Ishikawa (cell line): ENCODE results near the gene SOBP.
A peak's percentile ranks its signal among the peaks of the same experiment; 100 is the strongest.

ENCODE experiments used
- CEBPB ChIP-seq: IDR thresholded peaks from 2 replicates; pipeline ENCODE4 v1.6.1; 2012
- CREB1 ChIP-seq: IDR thresholded peaks from 2 replicates; pipeline ENCODE4 v1.6.1; 2012; ENCODE audit warnings: low read depth
- EGR1 ChIP-seq: IDR thresholded peaks from 2 replicates; pipeline ENCODE4 v1.6.1; 2012
- EP300 ChIP-seq: IDR thresholded peaks from 2 replicates; pipeline ENCODE4 v1.6.1; 2012; ENCODE audit warnings: borderline replicate concordance
- FOXM1 ChIP-seq: IDR thresholded peaks from 2 replicates; pipeline ENCODE4 v1.6.1; 2012; ENCODE audit warnings: low read depth, borderline replicate concordance
- MAX ChIP-seq: IDR thresholded peaks from 2 replicates; pipeline ENCODE4 v1.6.1; 2012
- NFIC ChIP-seq: IDR thresholded peaks from 2 replicates; pipeline ENCODE4 v1.6.1; 2012
- RAD21 ChIP-seq: IDR thresholded peaks from 2 replicates; pipeline ENCODE4 v1.6.1; 2012; ENCODE audit warnings: low read depth
- REST ChIP-seq: IDR thresholded peaks from 2 replicates; pipeline ENCODE4 v1.6.1; 2012; ENCODE audit warnings: low read depth, mild to moderate bottlenecking
- TAF1 ChIP-seq: IDR thresholded peaks from 2 replicates; pipeline ENCODE4 v1.6.1; 2012; ENCODE audit warnings: low read depth, mild to moderate bottlenecking
- TCF12 ChIP-seq: IDR thresholded peaks from 2 replicates; pipeline ENCODE4 v1.6.1; 2012; ENCODE audit warnings: low read depth
- TEAD4 ChIP-seq: IDR thresholded peaks from 2 replicates; pipeline ENCODE4 v1.6.1; 2012
- YY1 ChIP-seq: IDR thresholded peaks from 2 replicates; pipeline ENCODE4 v1.6.1; 2012; ENCODE audit warnings: low read depth
- ZBTB7A ChIP-seq: IDR thresholded peaks from 2 replicates; pipeline ENCODE4 v1.6.1; 2012; ENCODE audit warnings: low read depth
- TF ChIP-seq, protein P1 (sequence below): IDR thresholded peaks from 2 replicates; pipeline ENCODE4 v1.6.1; 2012

SOBP gene

GRCh38 chr6:107660839-107661238 is 170.9 kb downstream of the SOBP start:
- TF ChIP-seq REST, result no peak
- no peak for TF ChIP-seq EGR1
- TF ChIP-seq CEBPB, result no peak
- no peak for TF ChIP-seq TCF12
- TF ChIP-seq EP300, result no peak
- TF ChIP-seq MAX, result no peak
- TF ChIP-seq YY1, result no peak

DNA sequence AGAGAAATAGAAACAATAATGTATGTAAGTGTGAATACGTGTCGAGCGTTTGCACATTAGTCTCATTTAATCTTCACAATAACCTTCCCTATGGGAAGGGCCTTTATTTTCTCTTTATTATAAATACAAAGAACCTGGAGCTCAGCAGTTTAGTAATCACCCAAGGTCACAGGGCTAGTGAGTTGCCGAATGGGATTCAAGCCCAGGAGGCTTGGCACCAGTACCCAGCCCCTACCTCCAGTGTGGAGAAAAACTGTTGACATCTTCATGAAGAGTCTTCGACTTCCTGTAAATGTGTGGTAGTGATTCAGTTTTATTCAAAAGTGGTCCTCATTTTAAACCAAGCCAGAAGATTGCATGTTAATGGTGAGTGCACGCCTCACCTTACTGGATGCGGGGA is 171.4 kb downstream of the SOBP start:
- TF ChIP-seq CREB1 (no peak), NFIC (no peak), CEBPB (no peak), RAD21 (no peak), TCF12 (no peak), ZBTB7A (no peak), MAX (no peak), FOXM1 (no peak), YY1 (no peak)
- TF ChIP-seq, protein P1, sequence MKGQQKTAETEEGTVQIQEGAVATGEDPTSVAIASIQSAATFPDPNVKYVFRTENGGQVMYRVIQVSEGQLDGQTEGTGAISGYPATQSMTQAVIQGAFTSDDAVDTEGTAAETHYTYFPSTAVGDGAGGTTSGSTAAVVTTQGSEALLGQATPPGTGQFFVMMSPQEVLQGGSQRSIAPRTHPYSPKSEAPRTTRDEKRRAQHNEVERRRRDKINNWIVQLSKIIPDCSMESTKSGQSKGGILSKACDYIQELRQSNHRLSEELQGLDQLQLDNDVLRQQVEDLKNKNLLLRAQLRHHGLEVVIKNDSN, result no peak

DNA sequence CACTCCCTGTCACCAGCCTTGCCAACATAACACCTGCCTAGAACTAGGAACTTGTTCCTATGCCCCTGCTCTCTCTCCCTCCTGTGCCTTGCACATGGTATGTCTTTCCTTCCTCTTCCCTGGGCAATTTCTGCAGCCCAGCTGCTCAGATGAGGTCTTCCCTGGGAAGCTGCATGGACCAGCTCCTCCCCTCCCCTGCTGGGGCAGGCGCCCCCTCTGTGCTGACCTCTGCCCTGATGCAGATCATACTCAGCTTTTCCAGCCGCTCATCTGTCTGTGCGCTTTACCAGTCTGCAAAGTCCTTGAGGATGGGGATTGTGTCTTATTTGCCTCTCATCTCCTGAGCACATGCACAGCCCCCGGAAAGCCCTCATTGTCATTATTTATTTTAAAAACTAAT is 172.4 kb downstream of the SOBP start:
- TF ChIP-seq, protein P1, result no peak
- no peak for TF ChIP-seq MAX
- TF ChIP-seq TEAD4, result no peak
- TF ChIP-seq REST, result no peak
- no peak for TF ChIP-seq EGR1
- no peak for TF ChIP-seq TAF1
- TF ChIP-seq CEBPB, result no peak
- TF ChIP-seq TCF12, result no peak

DNA sequence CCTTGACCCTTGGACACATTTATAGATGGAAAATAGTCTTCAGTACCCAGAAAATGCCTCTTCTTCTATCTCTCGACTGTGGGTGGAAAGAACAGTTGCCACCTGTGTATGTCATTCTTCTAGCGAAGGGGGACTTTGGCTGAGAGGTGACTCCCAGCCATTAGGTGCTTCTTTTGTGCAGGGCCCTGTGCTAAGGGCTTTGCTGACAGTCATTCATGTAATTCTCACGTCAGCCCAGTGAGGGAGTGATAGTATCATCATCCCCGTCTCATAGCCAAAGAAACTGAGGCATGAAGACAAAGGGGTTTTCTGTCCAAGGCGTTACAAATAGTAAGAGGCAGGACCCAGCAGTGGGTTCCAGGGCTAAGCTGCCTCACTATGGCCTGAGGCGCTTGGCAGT is 173.4 kb downstream of the SOBP start:
- TF ChIP-seq EGR1 (no peak), TCF12 (no peak), NFIC (no peak), ZBTB7A (no peak), EP300 (no peak), TAF1 (no peak), FOXM1 (no peak), MAX (no peak), YY1 (no peak), CEBPB (no peak)

- TF ChIP-seq TAF1 (no peak), TCF12 (0 out of 2 replicates have a peak, but pooled peaks have one; percentile 19), NFIC (no peak), MAX (no peak), YY1 (no peak), EGR1 (no peak), TEAD4 (peak; percentile 40; the same call in 1 of the 2 replicates), RAD21 (no peak)
- TF ChIP-seq, protein P1, result no peak
These were observed 175.5 kb downstream of the SOBP start for GRCh38 chr6:107665382-107665781.
